Psoas muscle (tissue), 8 donors: Measurements from ENCODE around the gene GGTLC2. TPM values are rescaled to one million over a fixed set of nuclear protein-coding genes. Genes with fewer than 3 reads are reported as not detected.
"Not testable (repeated sequence)": the region's sequence is repeated elsewhere in the genome, so short reads cannot be mapped to it uniquely, and the experiment has no call there.

ENCODE experiments used
- ATAC-seq, 4 donors: fragments of 200-7000 bp; cut with Tn5 transposase; one replicate each; pipeline ENCODE4 v1.9.1; 2020; ENCODE audit warnings: moderate library complexity in 3 of 4, mild to moderate bottlenecking in 2 of 4
- DNase-seq, 2 donors: peaks; one replicate each; pipeline ENCODE4 v3.0.0-alpha.2; 2020
- H3K27ac ChIP-seq: fragments of 200-600 bp; one replicate; pipeline ENCODE4 v1.8.0; 2022
- H3K27me3 ChIP-seq, 3 donors: fragments of 200-600 bp in 1 of 3; one replicate each; pipeline versions ENCODE4 v1.6.1 to v1.8.0; 2013 to 2022; ENCODE audit warnings: low read length in 2 of 3, mild to moderate bottlenecking in 2 of 3, moderate library complexity in 1 of 3; ENCODE audit not compliant: insufficient read depth in 3 of 3
- H3K36me3 ChIP-seq, 2 donors: fragments of 200-600 bp in 1 of 2; one replicate each; pipeline versions ENCODE4 v1.6.1 to v1.8.0; 2013 to 2022; ENCODE audit warnings: low read depth in 1 of 2, mild to moderate bottlenecking in 1 of 2, moderate library complexity in 1 of 2; ENCODE audit not compliant: insufficient read depth in 1 of 2
- H3K4me1 ChIP-seq: fragments of 200-600 bp; one replicate; pipeline ENCODE4 v1.8.0; 2022
- H3K4me3 ChIP-seq: fragments of 200-600 bp; one replicate; pipeline ENCODE4 v1.8.0; 2022; ENCODE audit warnings: mild to moderate bottlenecking
- H3K9me3 ChIP-seq: fragments of 200-600 bp; one replicate; pipeline ENCODE4 v1.8.0; 2022
- CTCF ChIP-seq: fragments of 200-600 bp; IDR thresholded peaks from one replicate; pipeline ENCODE4 v1.8.0; 2022; ENCODE audit warnings: antibody characterized with exemption
- WGBS, 3 donors: extraction: QIAGEN DNeasy Blood & Tissue Kit; methylation state at CpG; one replicate each; pipeline versions ENCODE4 v1.1.6 to v1.1.7; 2013; 5-methylcytosine and 5-hydroxymethylcytosine counted together
- intact Hi-C, 2 donors: fragments of 100-400 bp; cut with DNase I; formaldehyde crosslinking; loops; one replicate each; pipeline versions ENCODE4 v1.11.0 to v1.14.2; 2022
- polyA plus RNA-seq, 3 donors: library from polyadenylated mRNA; stranded (reverse); fragments of 200-250 nt; gene quantifications; one replicate each; pipeline ENCODE4 v1.2.3, GENCODE V29; 2013
- total RNA-seq, 4 donors: library from RNA; stranded (reverse); fragmentation: NEBNext Ultra II Directional in 2 of 4; extraction: Animal tissue kit (Norgen Biotek cat#: 25700) in 2 of 4; gene quantifications; one replicate each; pipeline versions ENCODE4 v1.2.1 to v1.2.4, GENCODE V29; 2021 to 2023
- donor health status: healthy with polysubstance abuse.
- donor health status: DM: no; HTN: no; CAD: no; lungs with moderate emphysema.
- donor health status: Bipolar disorder and iron deficiency.
- donor health status: healthy.
- donor health status: DM: yes; HTN: yes; CAD: no.
- donor health status: DM: no; HTN: no; CAD: no.
- donor health status: DM: no; HTN: no; CAD: no.
- donor health status: DM: yes; HTN: yes; CAD: no.

GGTLC2 gene
- total and polyA plus RNA-seq, 7 donors, result not detected

DNA sequence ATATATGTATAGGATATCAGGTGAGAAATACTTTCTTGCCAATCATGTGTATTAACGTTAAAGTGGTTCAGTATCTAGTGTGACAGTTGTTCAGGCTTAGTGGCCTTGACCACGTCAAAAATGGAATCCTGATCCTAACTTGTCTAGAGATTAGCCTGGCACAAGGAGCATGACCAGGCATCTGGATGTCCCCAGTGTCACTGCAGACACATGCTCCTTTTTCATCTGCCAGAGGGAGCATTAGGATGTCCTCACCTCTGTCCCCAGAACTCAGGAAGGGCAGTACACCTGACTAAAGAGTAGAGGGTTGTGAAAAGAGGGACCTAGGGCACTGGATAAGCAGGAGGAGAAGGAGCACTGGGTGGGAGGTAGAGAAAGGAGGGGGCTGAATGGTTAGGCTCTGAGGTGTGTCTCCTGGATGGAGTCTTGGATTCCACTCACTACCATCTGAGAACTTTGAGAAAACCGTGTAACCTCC, 40.9 kb upstream of the GGTLC2 start:
- Histone ChIP-seq H3K36me3 (no peaks in the 10 kb centered on the region), H3K27ac (no peak overlapping the region), H3K27me3 (no peaks in the 10 kb centered on the region), H3K4me3 (no peak overlapping the region), H3K9me3 (peaks cover 3% of the 10 kb centered on the region), H3K4me1 (no peaks in the 10 kb centered on the region)
- no peak for TF ChIP-seq CTCF
- DNase-seq (no peak), ATAC-seq (no peak)
- 58 to 71% (median 62%) methylated on average over 3 of the region's 3 CpGs for WGBS, 3 donors
- intact Hi-C loops, result no loop called here

DNA sequence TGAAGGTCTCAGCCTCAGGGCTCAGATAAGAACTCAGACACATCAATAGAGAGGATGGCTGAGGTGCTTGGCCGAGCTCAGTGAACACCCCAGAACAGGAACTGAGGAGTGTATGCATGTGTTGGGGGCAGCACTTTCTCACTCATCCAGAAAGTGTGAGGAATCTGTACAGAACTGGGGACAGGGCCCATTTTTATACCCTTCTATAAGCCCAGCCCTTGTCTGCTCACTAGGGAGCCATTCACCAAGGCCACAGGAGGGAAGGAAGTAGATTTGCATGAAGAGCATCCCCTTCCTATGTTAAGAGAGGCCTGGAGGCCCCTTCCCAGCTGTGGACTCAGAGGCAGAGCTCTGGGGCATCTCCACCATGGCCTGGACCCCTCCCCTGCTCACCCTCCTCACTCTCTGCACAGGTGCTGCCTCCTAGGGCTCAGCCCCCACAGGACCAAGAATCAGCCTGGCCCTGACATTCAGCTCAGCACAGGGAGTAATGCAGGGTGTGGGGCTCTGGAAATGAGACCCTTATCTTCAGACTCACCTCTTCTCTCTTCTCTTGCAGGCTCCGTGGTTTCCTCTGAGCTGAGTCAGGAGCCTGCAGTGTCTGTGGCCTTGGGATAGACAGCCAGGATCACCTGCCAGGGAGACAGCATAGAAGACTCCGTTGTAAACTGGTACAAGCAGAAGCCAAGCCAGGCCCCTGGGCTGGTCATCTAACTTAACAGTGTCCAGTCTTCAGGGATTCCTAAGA, 39.9 kb upstream of the GGTLC2 start:
- no peak overlapping the region for H3K4me3 ChIP-seq
- 69 to 80% (median 76%) methylated on average over 3 of the region's 3 CpGs for WGBS, 3 donors

DNA sequence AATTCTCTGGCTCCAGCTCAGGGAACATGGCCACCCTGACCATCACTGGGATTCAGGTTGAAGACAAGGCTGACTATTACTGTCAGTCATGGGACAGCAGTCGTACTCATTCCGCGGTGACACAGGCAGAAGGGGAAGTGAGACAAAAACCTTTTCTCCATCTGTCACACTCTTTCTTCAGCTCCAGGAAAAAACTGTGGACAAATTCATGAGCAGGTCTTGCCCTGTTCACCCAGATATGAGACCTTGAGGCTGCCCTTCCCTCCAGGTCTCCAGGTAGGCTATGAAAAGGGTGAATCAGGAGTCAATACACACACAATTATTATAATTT, 39.4 kb upstream of the GGTLC2 start:
- intact Hi-C loops, result no loop called here
- Histone ChIP-seq H3K9me3 (peaks cover 3% of the 10 kb centered on the region), H3K4me3 (no peak overlapping the region), H3K4me1 (no peaks in the 10 kb centered on the region), H3K27me3 (no peaks in the 10 kb centered on the region), H3K27ac (no peak overlapping the region), H3K36me3 (no peaks in the 10 kb centered on the region)
- no peak for ATAC-seq
- 84 to 88% (median 88%) methylated on average over 3 of the region's 3 CpGs for WGBS, 3 donors
- no peak for TF ChIP-seq CTCF
- no peak for DNase-seq

More for the DNA sequence above, 39.9 kb upstream of the GGTLC2 start:
- H3K9me3 ChIP-seq, result peaks cover 3% of the 10 kb centered on the region
- TF ChIP-seq CTCF, result no peak
- H3K36me3 ChIP-seq, result no peaks in the 10 kb centered on the region
- H3K27ac ChIP-seq, result no peak overlapping the region
- intact Hi-C loops, result no loop called here
- H3K4me1 ChIP-seq, result no peaks in the 10 kb centered on the region
- ATAC-seq, result no peak
- no peak for DNase-seq
- no peaks in the 10 kb centered on the region for H3K27me3 ChIP-seq

GRCh38 chr22:22608022-22608421, 36.4 kb upstream of the GGTLC2 start:
- H3K9me3 ChIP-seq, H3K36me3 ChIP-seq, DNase-seq, H3K4me3 ChIP-seq, H3K27ac ChIP-seq, ATAC-seq, H3K4me1 ChIP-seq, intact Hi-C loops, H3K27me3 ChIP-seq: not testable (repeated sequence)
- 87 to 91% (median 90%) methylated on average over 3 of the region's 3 CpGs for WGBS, 3 donors

- peaks cover 3% of the 10 kb centered on the region for H3K9me3 ChIP-seq
- no peaks in the 10 kb centered on the region for H3K27me3 ChIP-seq
- TF ChIP-seq CTCF, result no peak
- no peak overlapping the region for H3K27ac ChIP-seq
- no peaks in the 10 kb centered on the region for H3K4me1 ChIP-seq
- ATAC-seq, result no peak
- DNase-seq, result no peak
- H3K4me3 ChIP-seq, result no peak overlapping the region
- intact Hi-C loops, result no loop called here
- 26 to 38% (median 34%) methylated on average over 5 of the region's 5 CpGs for WGBS, 3 donors
- no peaks in the 10 kb centered on the region for H3K36me3 ChIP-seq
Measured at GRCh38 chr22:22609291-22609690, 35.1 kb upstream of the GGTLC2 start.
